Measurements from ENCODE around the gene HDAC11.

HDAC11 gene

GRCh38 chr3:13461169-13462124 is 18.7 kb upstream of the HDAC11 start:
- H3K27me3 ChIP-seq (ENCODE audit: insufficient read depth, insufficient read length), result peaks cover 19% of the 10 kb centered on the region
- peak; percentile 91 for DNase-seq (ENCODE audit: low read depth, low spot score)
- H3K4me1 ChIP-seq (ENCODE audit: insufficient read depth, insufficient read length), result peaks cover 2% of the 10 kb centered on the region
- TF ChIP-seq SUZ12 (IDR thresholded peaks at IDR 0.05; ENCODE audit: extremely low read depth, insufficient read depth, insufficient read length), result no peak
- TF ChIP-seq ZNF274 (IDR thresholded peaks at IDR 0.05; ENCODE audit: low read depth, low read length), result no peak
- TF ChIP-seq YY1 (IDR thresholded peaks at IDR 0.05; ENCODE audit: insufficient read depth, insufficient read length), result no peak
- no peak overlapping the region for H3K4me3 ChIP-seq (ENCODE audit: insufficient read length, low read depth)
- H3K36me3 ChIP-seq (ENCODE audit: insufficient read depth, insufficient read length, low read length), result no peaks in the 10 kb centered on the region
- H3K9ac ChIP-seq (ENCODE audit: insufficient read length, low read depth), result no peak overlapping the region
- no peaks in the 10 kb centered on the region for H3K9me3 ChIP-seq (ENCODE audit: insufficient read depth, low read length)

GRCh38 chr3:13462125-13462629 is 17.9 kb upstream of the HDAC11 start:
- no peak for DNase-seq (ENCODE audit: low read depth, low spot score)
- TF ChIP-seq ZNF274 (IDR thresholded peaks at IDR 0.05; ENCODE audit: low read depth, low read length), result no peak
- no peak for TF ChIP-seq YY1 (IDR thresholded peaks at IDR 0.05; ENCODE audit: insufficient read depth, insufficient read length)
- no peak for TF ChIP-seq SUZ12 (IDR thresholded peaks at IDR 0.05; ENCODE audit: extremely low read depth, insufficient read depth, insufficient read length)

GRCh38 chr3:13462822-13463221 is 17.3 kb upstream of the HDAC11 start:
- Histone ChIP-seq H3K4me1 (ENCODE audit: insufficient read depth, insufficient read length) (peaks cover 2% of the 10 kb centered on the region), H3K27me3 (ENCODE audit: insufficient read depth, insufficient read length) (peaks cover 19% of the 10 kb centered on the region), H3K9me3 (ENCODE audit: insufficient read depth, low read length) (no peaks in the 10 kb centered on the region), H3K36me3 (ENCODE audit: insufficient read depth, insufficient read length, low read length) (no peaks in the 10 kb centered on the region), H3K9ac (ENCODE audit: insufficient read length, low read depth) (no peak overlapping the region), H3K4me3 (ENCODE audit: insufficient read length, low read depth) (no peak overlapping the region)
- TF ChIP-seq ZNF274 (IDR thresholded peaks at IDR 0.05; ENCODE audit: low read depth, low read length) (no peak), YY1 (IDR thresholded peaks at IDR 0.05; ENCODE audit: insufficient read depth, insufficient read length) (no peak), SUZ12 (IDR thresholded peaks at IDR 0.05; ENCODE audit: extremely low read depth, insufficient read depth, insufficient read length) (no peak)
- DNase-seq (ENCODE audit: low read depth, low spot score), result no peak

More at GRCh38 chr3:13462125-13462629, 17.9 kb upstream of the HDAC11 start:
- peaks cover 2% of the 10 kb centered on the region for H3K4me1 ChIP-seq (ENCODE audit: insufficient read depth, insufficient read length)
- H3K27me3 ChIP-seq (ENCODE audit: insufficient read depth, insufficient read length), result peaks cover 19% of the 10 kb centered on the region
- no peaks in the 10 kb centered on the region for H3K9me3 ChIP-seq (ENCODE audit: insufficient read depth, low read length)
- no peak overlapping the region for H3K9ac ChIP-seq (ENCODE audit: insufficient read length, low read depth)
- no peaks in the 10 kb centered on the region for H3K36me3 ChIP-seq (ENCODE audit: insufficient read depth, insufficient read length, low read length)
- H3K4me3 ChIP-seq (ENCODE audit: insufficient read length, low read depth), result no peak overlapping the region

- Histone ChIP-seq H3K9ac (ENCODE audit: insufficient read length, low read depth) (no peak overlapping the region), H3K36me3 (ENCODE audit: insufficient read depth, insufficient read length, low read length) (no peaks in the 10 kb centered on the region), H3K4me1 (ENCODE audit: insufficient read depth, insufficient read length) (peaks cover 2% of the 10 kb centered on the region), H3K9me3 (ENCODE audit: insufficient read depth, low read length) (no peaks in the 10 kb centered on the region), H3K27me3 (ENCODE audit: insufficient read depth, insufficient read length) (peaks cover 19% of the 10 kb centered on the region), H3K4me3 (ENCODE audit: insufficient read length, low read depth) (no peak overlapping the region)
- TF ChIP-seq SUZ12 (IDR thresholded peaks at IDR 0.05; ENCODE audit: extremely low read depth, insufficient read depth, insufficient read length), result no peak
- no peak for TF ChIP-seq YY1 (IDR thresholded peaks at IDR 0.05; ENCODE audit: insufficient read depth, insufficient read length)
- no peak for TF ChIP-seq ZNF274 (IDR thresholded peaks at IDR 0.05; ENCODE audit: low read depth, low read length)
- DNase-seq (ENCODE audit: low read depth, low spot score), result no peak
Measured at GRCh38 chr3:13463618-13464400, 16.3 kb upstream of the HDAC11 start.

- Histone ChIP-seq H3K4me1 (ENCODE audit: insufficient read depth, insufficient read length) (no peaks in the 10 kb centered on the region), H3K9ac (ENCODE audit: insufficient read length, low read depth) (no peak overlapping the region), H3K4me3 (ENCODE audit: insufficient read length, low read depth) (no peak overlapping the region), H3K27me3 (ENCODE audit: insufficient read depth, insufficient read length) (peaks cover 8% of the 10 kb centered on the region), H3K9me3 (ENCODE audit: insufficient read depth, low read length) (no peaks in the 10 kb centered on the region), H3K36me3 (ENCODE audit: insufficient read depth, insufficient read length, low read length) (no peaks in the 10 kb centered on the region)
- TF ChIP-seq ZNF274 (IDR thresholded peaks at IDR 0.05; ENCODE audit: low read depth, low read length) (no peak), SUZ12 (IDR thresholded peaks at IDR 0.05; ENCODE audit: extremely low read depth, insufficient read depth, insufficient read length) (no peak), YY1 (IDR thresholded peaks at IDR 0.05; ENCODE audit: insufficient read depth, insufficient read length) (no peak)
- no peak for DNase-seq (ENCODE audit: low read depth, low spot score)
Measured at GRCh38 chr3:13465236-13465873, 14.8 kb upstream of the HDAC11 start.

- Histone ChIP-seq H3K36me3 (ENCODE audit: insufficient read depth, insufficient read length, low read length) (no peaks in the 10 kb centered on the region), H3K4me3 (ENCODE audit: insufficient read length, low read depth) (no peak overlapping the region), H3K27me3 (ENCODE audit: insufficient read depth, insufficient read length) (peaks cover 5% of the 10 kb centered on the region), H3K4me1 (ENCODE audit: insufficient read depth, insufficient read length) (peaks cover 5% of the 10 kb centered on the region), H3K9me3 (ENCODE audit: insufficient read depth, low read length) (no peaks in the 10 kb centered on the region), H3K9ac (ENCODE audit: insufficient read length, low read depth) (no peak overlapping the region)
- TF ChIP-seq SUZ12 (IDR thresholded peaks at IDR 0.05; ENCODE audit: extremely low read depth, insufficient read depth, insufficient read length), result no peak
- TF ChIP-seq ZNF274 (IDR thresholded peaks at IDR 0.05; ENCODE audit: low read depth, low read length), result no peak
- TF ChIP-seq YY1 (IDR thresholded peaks at IDR 0.05; ENCODE audit: insufficient read depth, insufficient read length), result no peak
- DNase-seq (ENCODE audit: low read depth, low spot score), result no peak
Measured at GRCh38 chr3:13466781-13467180, 13.3 kb upstream of the HDAC11 start.

All from NT2/D1 (cell line).